Measurements from ENCODE around the gene SMR3B. TPM values are rescaled to one million over a fixed set of nuclear protein-coding genes. Genes with fewer than 3 reads are reported as not detected.

SMR3B gene
- total RNA-seq, 1 experiment from 2014 or later = not detected

DNA sequence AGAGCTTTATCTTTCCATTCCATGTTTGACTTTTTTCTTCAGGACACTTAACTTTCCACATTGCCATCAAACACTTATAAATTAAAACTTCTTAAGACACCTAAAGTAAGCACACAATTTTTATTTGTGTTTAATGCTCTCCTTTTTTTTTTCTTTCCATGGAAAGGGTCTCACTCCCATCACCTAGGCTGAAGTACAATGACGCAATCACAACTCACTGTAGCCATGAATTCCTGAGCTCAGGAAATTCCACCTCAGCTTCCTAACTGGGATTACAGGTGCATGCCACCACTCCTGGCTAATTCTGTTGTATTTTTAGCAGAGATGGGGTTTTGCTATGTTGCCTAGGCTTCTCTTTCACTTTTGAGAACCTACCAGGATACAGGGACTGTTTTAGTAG lies 15.1 kb upstream of the SMR3B start:
- no peaks in the 10 kb centered on the region for H3K4me1 Mint-ChIP-seq
- no CpG with 5 or more reads among the region's 1 CpG for WGBS (ENCODE audit: extremely low coverage, insufficient read length, low lambda C conversion rate)
- no peak overlapping the region for H3K14ac ChIP-seq (ENCODE audit: insufficient read depth, low read length)
- H2BK120ac ChIP-seq (ENCODE audit: low read depth, low read length, poor library complexity, severe bottlenecking) = no peak overlapping the region
- no peak overlapping the region for H3K4ac ChIP-seq (ENCODE audit: low read depth, low read length)
- TF ChIP-seq, protein P1, sequence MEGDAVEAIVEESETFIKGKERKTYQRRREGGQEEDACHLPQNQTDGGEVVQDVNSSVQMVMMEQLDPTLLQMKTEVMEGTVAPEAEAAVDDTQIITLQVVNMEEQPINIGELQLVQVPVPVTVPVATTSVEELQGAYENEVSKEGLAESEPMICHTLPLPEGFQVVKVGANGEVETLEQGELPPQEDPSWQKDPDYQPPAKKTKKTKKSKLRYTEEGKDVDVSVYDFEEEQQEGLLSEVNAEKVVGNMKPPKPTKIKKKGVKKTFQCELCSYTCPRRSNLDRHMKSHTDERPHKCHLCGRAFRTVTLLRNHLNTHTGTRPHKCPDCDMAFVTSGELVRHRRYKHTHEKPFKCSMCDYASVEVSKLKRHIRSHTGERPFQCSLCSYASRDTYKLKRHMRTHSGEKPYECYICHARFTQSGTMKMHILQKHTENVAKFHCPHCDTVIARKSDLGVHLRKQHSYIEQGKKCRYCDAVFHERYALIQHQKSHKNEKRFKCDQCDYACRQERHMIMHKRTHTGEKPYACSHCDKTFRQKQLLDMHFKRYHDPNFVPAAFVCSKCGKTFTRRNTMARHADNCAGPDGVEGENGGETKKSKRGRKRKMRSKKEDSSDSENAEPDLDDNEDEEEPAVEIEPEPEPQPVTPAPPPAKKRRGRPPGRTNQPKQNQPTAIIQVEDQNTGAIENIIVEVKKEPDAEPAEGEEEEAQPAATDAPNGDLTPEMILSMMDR (conservative IDR thresholded peaks at IDR 0.05) = no peak
- no peaks in the 10 kb centered on the region for H3K4me1 ChIP-seq (ENCODE audit: insufficient read depth, low read length)
- no peaks in the 10 kb centered on the region for H3K27me3 Mint-ChIP-seq (ENCODE audit: low read depth)
- H3K56ac ChIP-seq (ENCODE audit: insufficient read length, low read depth, low read length) = no peak overlapping the region
- H3K79me2 ChIP-seq (ENCODE audit: insufficient read depth, low read length) = no peaks in the 10 kb centered on the region
- no peaks in the 10 kb centered on the region for H3K27me3 ChIP-seq (ENCODE audit: insufficient read depth, low read length)
- no peak overlapping the region for H3T11ph ChIP-seq (ENCODE audit: low read length)
- H4K20me1 ChIP-seq (ENCODE audit: control insufficient read depth, insufficient read depth, insufficient read length) = no peaks in the 10 kb centered on the region
- H3K36me3 Mint-ChIP-seq (ENCODE audit: insufficient read depth in 1 of 3, low read depth in 3 of 3) = no peaks in the 10 kb centered on the region
- no peak overlapping the region for H3K4me3 Mint-ChIP-seq
- H3K9ac ChIP-seq (ENCODE audit: extremely low read depth, insufficient read length, low read length) = no peak overlapping the region
- H2BK5ac ChIP-seq (ENCODE audit: insufficient read length, low read length) = no peak overlapping the region
- H3K23me2 ChIP-seq (ENCODE audit: insufficient read length, low read depth, low read length, poor library complexity, severe bottlenecking) = no peaks in the 10 kb centered on the region
- no peak overlapping the region for H3K27ac ChIP-seq (ENCODE audit: insufficient read length, low read depth, low read length)
- no peak overlapping the region for H4K5ac ChIP-seq (ENCODE audit: insufficient read length, low read depth, low read length)
- no peaks in the 10 kb centered on the region for H3K9me3 ChIP-seq (ENCODE audit: control insufficient read depth, low read depth, low read length)
- H3K4me2 ChIP-seq (ENCODE audit: insufficient read depth, insufficient read length, low read length) = no peak overlapping the region
- no peak overlapping the region for H4K91ac ChIP-seq (ENCODE audit: insufficient read length, low read depth, low read length)
- H2AFZ ChIP-seq (ENCODE audit: low read length) = no peak overlapping the region
- no peak overlapping the region for H4K8ac ChIP-seq (replicated peaks; ENCODE audit: insufficient read length, low read depth, low read length)
- no peak overlapping the region for H3K23ac ChIP-seq (ENCODE audit: insufficient read length, low read depth, low read length)
- no peak overlapping the region for H2AK5ac ChIP-seq (ENCODE audit: insufficient read length, low read length)
- H2BK20ac ChIP-seq (ENCODE audit: low read depth, low read length, poor library complexity, severe bottlenecking) = no peak overlapping the region
- H3K18ac ChIP-seq (ENCODE audit: insufficient read length, low read depth, low read length) = no peak overlapping the region
- H2BK15ac ChIP-seq (ENCODE audit: low read depth, low read length) = no peak overlapping the region
- no peaks in the 10 kb centered on the region for H3K9me3 Mint-ChIP-seq
- H2BK12ac ChIP-seq (ENCODE audit: insufficient read length, low read depth, low read length) = no peak overlapping the region
- no peak for DNase-seq
- no peak overlapping the region for H3K27ac Mint-ChIP-seq
- no peaks in the 10 kb centered on the region for H3K79me1 ChIP-seq (ENCODE audit: insufficient read depth, low read depth, low read length, poor library complexity, severe bottlenecking)

All from H9 (cell line).